GM19395 (cell line): ENCODE results near the gene C17orf58.
"Not testable (repeated sequence)": the region's sequence is repeated elsewhere in the genome, so short reads cannot be mapped to it uniquely, and the experiment has no call there.

ENCODE experiments used
- ATAC-seq: cut with Tn5 transposase; IDR thresholded peaks from one replicate; pipeline ENCODE4 v1.9.1; 2021; ENCODE audit warnings: mild to moderate bottlenecking, moderate library complexity; ENCODE audit not compliant: unreplicated experiment

The C17orf58 gene

DNA sequence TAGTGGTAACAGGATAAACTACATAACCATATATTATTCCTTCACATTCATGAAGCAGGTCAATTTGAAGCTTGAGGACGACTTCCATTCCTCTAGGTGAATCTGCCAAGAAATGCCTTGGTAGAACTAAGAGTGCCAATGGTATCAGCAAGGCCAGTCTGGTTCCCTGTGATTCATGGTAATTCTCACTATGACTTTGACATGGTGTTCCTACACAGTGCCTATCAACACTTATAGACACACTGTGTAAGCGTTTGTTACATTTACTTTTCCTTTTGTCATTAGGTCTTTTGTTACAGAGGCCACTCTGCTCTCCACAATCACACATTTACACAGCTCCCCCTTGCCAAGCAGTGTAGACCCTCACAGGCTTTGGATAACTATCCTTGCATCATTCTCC lies 34.1 kb downstream of the C17orf58 start:
- not testable (repeated sequence) for ATAC-seq

GRCh38 chr17:67960276-67960675 lies 36.0 kb downstream of the C17orf58 start:
- not testable (repeated sequence) for ATAC-seq

DNA sequence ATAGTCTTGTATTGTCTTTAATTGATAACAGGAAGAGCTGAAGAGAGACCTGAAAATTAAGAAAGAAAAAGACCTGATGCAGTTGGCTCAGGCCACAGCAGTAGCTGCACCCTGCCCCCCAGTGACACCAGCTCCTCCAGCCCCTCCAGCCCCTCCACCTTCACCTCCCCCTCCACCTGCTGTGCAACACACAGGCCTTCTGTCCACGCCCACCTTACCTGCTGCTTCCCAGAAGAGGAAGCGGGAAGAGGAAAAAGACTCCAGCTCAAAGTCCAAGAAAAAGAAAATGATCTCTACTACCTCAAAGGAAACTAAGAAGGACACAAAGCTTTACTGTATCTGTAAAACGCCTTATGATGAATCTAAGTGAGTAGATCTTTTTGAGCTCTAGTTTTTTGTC lies 36.8 kb downstream of the C17orf58 start:
- ATAC-seq: no peak

DNA sequence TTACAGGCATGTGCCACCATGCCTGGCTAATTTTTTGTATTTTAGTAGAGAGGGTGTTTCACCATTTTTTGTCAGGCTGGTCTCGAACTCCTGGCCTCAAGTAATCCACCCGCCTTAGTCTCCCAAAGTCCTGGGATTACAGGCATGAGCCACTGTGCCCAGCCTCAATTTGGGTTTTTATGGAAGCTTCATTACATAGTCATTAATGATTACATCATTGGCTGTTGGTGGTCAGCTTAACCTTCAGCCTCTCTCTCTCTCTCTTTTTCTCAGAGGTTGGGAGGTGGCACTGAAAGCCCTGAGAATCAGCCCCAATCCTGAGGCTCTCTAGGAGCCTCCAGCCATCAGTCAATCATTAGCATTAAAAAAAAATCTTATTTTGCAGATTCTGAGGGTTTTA lies 45.3 kb downstream of the C17orf58 start:
- ATAC-seq: no peak

GRCh38 chr17:67947325-67947813 lies 48.9 kb downstream of the C17orf58 start:
- ATAC-seq: no peak

- no peak for ATAC-seq
Measured at GRCh38 chr17:67946513-67946912, 49.8 kb downstream of the C17orf58 start.

- no peak for ATAC-seq
Measured at GRCh38 chr17:67944035-67944434, 52.2 kb downstream of the C17orf58 start.

DNA sequence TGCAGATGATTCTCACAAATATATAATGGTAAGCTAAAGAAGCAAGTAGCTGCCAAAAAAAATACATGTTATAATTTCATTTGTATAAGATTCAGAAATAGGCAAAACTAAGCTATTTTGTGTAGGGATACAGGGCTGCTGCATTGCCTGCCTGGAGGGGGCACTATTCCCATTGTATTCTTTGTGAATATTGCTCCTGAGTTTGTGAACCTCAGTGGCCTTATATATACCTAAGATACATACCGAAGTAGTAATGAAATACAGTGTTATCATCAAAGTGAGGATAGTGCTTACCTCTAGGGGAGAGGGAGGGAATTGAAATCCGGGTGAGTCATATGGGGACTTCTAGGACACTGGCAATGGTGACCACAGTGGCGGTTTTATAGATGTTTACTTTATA lies 53.5 kb downstream of the C17orf58 start:
- ATAC-seq: no peak
